Body of pancreas (tissue), 4 donors: ENCODE data around the gene AP3B1. TPM values are rescaled to one million over a fixed set of nuclear protein-coding genes. Genes with fewer than 3 reads are reported as not detected.
A peak's percentile ranks its signal among the peaks of the same experiment; 100 is the strongest.

Experiments used
- ATAC-seq: fragments of 150-250 bp; one replicate; pipeline ENCODE4 v1.9.1; 2016
- DNase-seq, 4 donors: peaks; one replicate each; pipeline ENCODE4 v3.0.0-alpha.2; 2019
- H3K27ac ChIP-seq, 4 donors: fragments of 200-600 bp; sonication (generic); 1 replicate in 3 of 4; 2 replicates in 1 of 4; pipeline versions ENCODE4 v1.5.1 to v1.6.1; 2016 to 2019; ENCODE audit warnings: mild to moderate bottlenecking in 1 of 4, mixed read lengths in 1 of 4, moderate library complexity in 1 of 4
- H3K27me3 ChIP-seq, 2 donors: fragments of 200-600 bp; sonication (generic); one replicate each; pipeline ENCODE4 v1.6.0; 2016; ENCODE audit warnings: mild to moderate bottlenecking in 1 of 2
- H3K36me3 ChIP-seq, 2 donors: fragments of 200-600 bp; sonication (generic); replicated peaks in 1 of 2; 2 replicates each; pipeline ENCODE4 v1.5.1; 2016; ENCODE audit warnings: low read depth in 2 of 2; ENCODE audit not compliant: insufficient read depth in 1 of 2
- H3K4me1 ChIP-seq: fragments of 200-600 bp; sonication (generic); one replicate; pipeline ENCODE4 v1.6.0; 2016
- H3K4me3 ChIP-seq, 2 donors: fragments of 200-600 bp; sonication (generic); 1 replicate in 1 of 2; 2 replicates in 1 of 2; pipeline ENCODE4 v1.5.1; 2016 to 2019
- H3K9me3 ChIP-seq, 3 donors: fragments of 200-600 bp; sonication (generic); 1 replicate in 2 of 3; 2 replicates in 1 of 3; pipeline ENCODE4 v1.5.1; 2016
- CTCF ChIP-seq, 7 experiments: fragments of 450-650 bp in 4 of 7; fragments of 200-600 bp in 3 of 7; sonication (generic) in 3 of 7; IDR thresholded peaks; one replicate each; pipeline ENCODE4 v1.5.1; 2016 to 2019; ENCODE audit warnings: antibody characterized with exemption in 7 of 7
- POLR2A ChIP-seq, 3 donors: fragments of 450-650 bp; IDR thresholded peaks; one replicate each; pipeline ENCODE4 v1.6.1; 2016; ENCODE audit warnings: antibody characterized with exemption in 3 of 3, mild to moderate bottlenecking in 2 of 3
- WGBS, 2 donors: methylation state at CpG; one replicate each; pipeline ENCODE4 v1.1.5; 2017; 5-methylcytosine and 5-hydroxymethylcytosine counted together
- intact Hi-C: fragments of 100-400 bp; cut with DNase I; formaldehyde crosslinking; loops from one replicate; pipeline ENCODE4 v1.15.1; 2023
- total RNA-seq, 2 donors: library from RNA; depleted of rRNA; stranded (reverse); fragments of >200 nt; gene quantifications; one replicate each; pipeline ENCODE4 v1.1.0, GENCODE V29; 2016

Gene AP3B1
- total RNA-seq, 2 donors from 2014 or later = 23.6 to 32.3 TPM

GRCh38 chr5:78295035-78295961, 800 bp upstream of the AP3B1 start:
- Histone ChIP-seq H3K27me3 (no peaks in the 10 kb centered on the region), H3K4me3 (peak overlapping the region; percentile 50 to 99), H3K27ac (peak overlapping the region; percentile 77 to 95 (median 86)), H3K4me1 (peaks cover 24% of the 10 kb centered on the region), H3K36me3 (no peaks in the 10 kb centered on the region), H3K9me3 (no peaks in the 10 kb centered on the region)
- TF ChIP-seq CTCF (IDR thresholded peaks at IDR 0.05) (peak; percentile 13 to 60 (median 36)), POLR2A (IDR thresholded peaks at IDR 0.05) (no peak)
- intact Hi-C loops = no loop called here
- peak; percentile 45 for ATAC-seq
- 2 to 3% methylated on average over 38 to 46 of the region's 46 CpGs for WGBS, 2 donors
- DNase-seq = peak; percentile 56 to 73 (median 60)

DNA sequence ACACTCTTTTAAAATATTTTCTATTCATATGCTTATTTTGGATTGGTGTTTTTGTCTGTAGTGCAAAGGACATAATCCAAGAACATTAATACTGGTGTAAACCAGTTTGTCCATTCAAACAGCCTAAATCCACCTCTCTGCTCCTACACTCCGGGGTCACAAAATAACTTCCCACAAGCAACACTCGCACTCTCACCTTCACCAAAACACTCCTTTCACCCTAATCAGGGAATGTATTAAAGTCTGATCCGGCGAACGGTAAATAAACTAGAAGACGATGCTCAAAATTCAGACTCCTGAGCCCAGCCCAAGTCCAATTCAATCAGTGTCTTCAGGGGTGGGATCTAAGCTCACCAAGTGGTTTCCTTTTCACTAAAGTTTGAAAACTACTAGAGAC, 649 bp downstream of the AP3B1 start:
- H3K27ac ChIP-seq = peak overlapping the region in 3 of 4 donors; percentile 77 to 95 (median 94)
- no peaks in the 10 kb centered on the region for H3K9me3 ChIP-seq
- WGBS, 2 donors = 1% methylated on average over 6 of the region's 6 CpGs
- TF ChIP-seq POLR2A (IDR thresholded peaks at IDR 0.05) (no peak), CTCF (IDR thresholded peaks at IDR 0.05) (no peak)
- peak overlapping the region; percentile 89 to 99 for H3K4me3 ChIP-seq
- H3K27me3 ChIP-seq = no peaks in the 10 kb centered on the region
- intact Hi-C loops = no loop called here
- ATAC-seq (no peak), DNase-seq (no peak)
- H3K36me3 ChIP-seq = no peaks in the 10 kb centered on the region
- peaks cover 24% of the 10 kb centered on the region for H3K4me1 ChIP-seq

- H3K4me3 ChIP-seq = no peak overlapping the region
- no peaks in the 10 kb centered on the region for H3K27me3 ChIP-seq
- intact Hi-C loops = no loop called here
- ATAC-seq (no peak), DNase-seq (no peak)
- H3K36me3 ChIP-seq = no peaks in the 10 kb centered on the region
- no peak overlapping the region for H3K27ac ChIP-seq
- WGBS, 2 donors = 61 to 67% methylated on average over 2 of the region's 2 CpGs
- H3K4me1 ChIP-seq = peaks cover 24% of the 10 kb centered on the region
- TF ChIP-seq CTCF (IDR thresholded peaks at IDR 0.05) = no peak
- no peak for TF ChIP-seq POLR2A (IDR thresholded peaks at IDR 0.05)
- H3K9me3 ChIP-seq = no peaks in the 10 kb centered on the region
Observed at GRCh38 chr5:78291687-78292086, 2.8 kb downstream of the AP3B1 start.

DNA sequence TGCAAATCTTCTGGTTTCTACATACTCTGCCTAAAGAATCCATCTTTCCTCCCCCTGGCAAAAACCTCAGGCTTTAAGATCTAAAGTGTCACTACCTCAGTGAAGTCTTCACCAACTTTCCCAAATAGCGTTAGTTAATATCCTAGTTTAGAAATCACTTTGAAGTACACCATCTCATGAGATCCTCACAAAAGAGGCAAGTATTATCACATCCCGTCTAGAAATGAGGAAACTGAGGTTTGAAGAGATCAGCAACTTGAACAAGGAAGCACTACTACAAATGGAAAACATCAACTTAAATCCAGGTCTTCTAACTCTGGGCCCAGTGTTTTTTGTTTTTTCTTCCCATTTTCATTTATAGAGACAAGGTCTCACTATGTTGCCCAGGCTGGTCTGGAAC, 4.6 kb downstream of the AP3B1 start:
- DNase-seq (no peak), ATAC-seq (no peak)
- Histone ChIP-seq H3K9me3 (no peaks in the 10 kb centered on the region), H3K27me3 (no peaks in the 10 kb centered on the region), H3K27ac (no peak overlapping the region), H3K36me3 (no peaks in the 10 kb centered on the region), H3K4me3 (no peak overlapping the region), H3K4me1 (peaks cover 14% of the 10 kb centered on the region)
- intact Hi-C loops = no loop called here
- 51 to 89% methylated on average over 2 of the region's 2 CpGs for WGBS, 2 donors
- TF ChIP-seq POLR2A (IDR thresholded peaks at IDR 0.05) (no peak), CTCF (IDR thresholded peaks at IDR 0.05) (no peak)
